Measurements from ENCODE around the gene C11orf21.

The C11orf21 gene

DNA sequence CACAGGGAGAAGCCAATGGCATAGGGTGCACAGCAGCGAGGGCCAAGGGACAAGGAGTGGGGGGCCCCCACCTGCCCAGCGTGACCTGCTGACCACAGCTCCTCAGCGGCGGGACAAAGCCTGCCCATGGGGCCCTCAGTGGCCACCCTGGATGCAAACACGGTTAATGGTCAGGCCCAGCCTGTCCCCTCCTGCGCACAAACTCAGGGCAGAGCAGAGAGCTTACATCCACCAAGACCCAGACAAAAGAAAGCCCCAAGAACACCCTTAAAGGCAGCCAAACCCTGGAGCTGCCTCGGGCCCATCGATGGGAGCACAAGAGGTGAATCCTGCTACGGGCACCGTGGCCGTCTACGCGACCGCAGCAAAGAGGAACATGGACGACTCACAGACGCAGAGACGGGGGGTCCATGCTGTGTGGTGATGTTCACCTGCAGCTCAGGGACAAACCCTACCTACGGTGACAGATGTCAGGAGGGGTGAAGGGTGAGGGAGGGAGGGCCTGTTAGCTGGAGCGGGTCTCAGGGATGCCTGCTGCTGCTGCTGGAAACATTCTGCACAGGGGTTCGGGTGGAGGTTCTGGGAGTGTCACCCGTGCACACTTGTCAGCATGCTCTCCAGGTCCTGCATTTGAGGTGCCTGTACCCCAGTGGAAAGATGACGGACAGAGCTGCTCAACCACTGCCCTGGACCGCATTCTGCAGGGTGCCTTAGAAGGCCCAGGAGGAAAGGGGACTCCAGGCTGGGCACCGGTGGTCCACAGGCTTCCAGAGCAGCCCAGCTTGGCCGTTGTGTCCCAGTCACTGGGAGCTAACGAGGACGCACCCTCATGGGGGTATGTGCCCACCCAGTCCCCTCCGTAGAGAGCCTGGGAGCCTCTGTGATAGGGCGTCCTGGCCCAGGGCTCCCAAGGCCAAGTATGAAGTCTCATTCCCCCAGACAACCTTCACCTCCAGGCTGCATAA is 42.9 kb downstream of the C11orf21 start:
- DNase-seq: no peak

DNA sequence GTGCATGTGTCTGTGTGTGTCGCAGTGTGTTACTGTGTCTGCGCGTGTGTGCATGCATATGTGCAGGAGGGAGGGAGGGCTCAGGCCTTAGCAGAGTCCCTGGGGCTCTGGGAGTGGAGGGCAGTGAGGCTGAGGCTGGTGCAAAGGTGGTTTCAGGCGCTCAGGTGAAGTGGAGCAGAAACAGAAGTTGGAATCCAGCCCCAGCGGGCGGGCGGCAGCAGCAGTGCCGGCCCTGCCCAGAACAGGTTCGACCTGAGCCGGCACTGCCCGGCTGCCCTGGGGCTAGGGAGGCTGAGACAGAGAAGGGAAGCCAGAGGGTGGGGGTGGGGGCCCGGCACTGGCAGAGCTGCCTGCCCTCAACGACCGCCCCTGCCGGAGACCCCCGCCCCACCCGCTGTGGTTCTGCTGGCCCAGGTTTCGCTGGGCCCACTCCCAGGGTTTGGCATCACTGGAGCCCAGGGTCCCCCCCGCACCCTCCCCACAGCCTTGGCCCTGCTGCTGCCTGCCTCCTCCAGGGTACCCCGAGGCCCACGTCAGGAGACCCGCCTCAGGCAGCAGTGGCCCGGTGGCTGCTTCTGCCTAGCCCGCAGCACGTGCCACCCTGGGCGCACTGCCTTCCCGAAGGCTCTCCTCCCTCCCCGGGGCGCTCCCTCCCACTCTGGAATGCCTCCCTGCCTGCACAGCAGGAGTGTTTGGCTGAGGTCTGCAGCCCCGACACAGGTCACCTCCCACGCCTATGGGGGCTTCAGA is 44.6 kb downstream of the C11orf21 start:
- no peak for DNase-seq

DNA sequence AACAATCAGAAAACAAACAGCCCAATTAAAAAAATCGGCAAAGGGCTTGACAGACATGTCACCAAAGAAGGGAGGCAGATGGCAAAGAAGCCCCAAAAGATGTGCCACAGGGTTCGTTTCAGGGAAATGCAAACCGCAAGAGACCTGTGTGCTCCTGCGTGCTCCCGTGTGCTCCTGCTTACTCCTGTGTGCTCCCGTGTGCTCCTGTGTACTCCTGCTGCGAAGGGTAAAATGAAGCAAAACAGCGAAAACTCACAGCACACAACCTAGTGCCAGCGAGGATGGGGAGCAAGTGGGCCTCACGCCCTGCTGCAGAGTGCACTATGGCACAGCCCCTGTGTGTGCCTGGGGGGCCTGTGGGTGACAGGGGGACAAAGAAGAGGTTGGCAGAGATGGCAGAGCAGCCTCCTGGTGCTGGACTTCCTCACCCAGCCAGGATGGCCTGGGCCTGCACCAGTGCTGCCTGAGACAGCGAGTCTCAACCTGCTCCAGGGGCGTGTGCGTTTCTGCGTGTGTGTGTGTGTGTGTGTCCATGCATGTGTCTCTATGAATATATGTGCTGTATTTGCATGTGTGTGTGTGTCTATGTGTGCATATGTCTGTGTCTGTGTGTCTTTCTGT is 45.3 kb downstream of the C11orf21 start:
- no peak for DNase-seq

DNA sequence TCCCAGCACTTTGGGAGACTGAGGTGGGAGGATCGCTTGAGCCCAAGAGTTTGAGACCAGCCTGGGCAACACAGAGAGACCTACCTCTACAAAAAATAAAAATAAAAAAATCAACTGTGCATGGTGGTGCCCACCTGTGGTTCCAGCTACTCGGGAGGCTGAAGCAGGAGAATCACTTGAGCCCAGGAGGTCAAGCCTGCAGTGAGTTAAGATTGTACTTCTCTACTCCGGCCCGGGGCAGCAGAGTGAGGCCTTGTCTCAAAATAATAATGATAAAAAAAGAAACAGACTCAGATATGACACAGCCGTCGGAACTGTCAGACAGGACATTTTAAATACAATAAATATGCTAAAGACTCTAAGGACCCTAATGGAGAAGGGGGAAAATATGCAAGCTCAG is 49.7 kb downstream of the C11orf21 start:
- DNase-seq: no peak

DNA sequence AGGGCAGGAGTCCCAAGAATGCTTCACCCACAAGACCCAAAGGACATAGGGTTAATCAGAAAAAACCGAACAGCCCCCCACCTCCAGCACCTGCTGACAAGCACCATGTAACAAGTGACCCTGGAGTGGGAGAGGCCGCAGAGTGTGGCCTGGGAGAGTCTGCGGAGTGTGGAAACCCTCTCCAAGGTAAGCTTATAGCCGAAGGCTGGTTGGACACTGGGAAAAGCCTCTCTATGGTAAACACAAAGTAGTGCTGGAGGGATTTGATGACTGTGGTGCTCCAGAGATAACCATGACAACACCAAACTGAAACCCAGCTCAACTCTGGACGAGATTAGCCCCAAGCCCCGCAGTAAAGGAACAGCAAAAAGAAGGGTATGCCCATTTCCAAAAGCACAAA is 50.6 kb downstream of the C11orf21 start:
- no peak for DNase-seq

- DNase-seq: no peak
Observed at GRCh38 chr11:2250485-2250884, 51.2 kb downstream of the C11orf21 start.

- DNase-seq: no peak
Observed at GRCh38 chr11:2250041-2250440, 51.7 kb downstream of the C11orf21 start.

GRCh38 chr11:2249189-2249916 is 52.4 kb downstream of the C11orf21 start:
- no peak for DNase-seq

- no peak for DNase-seq
Observed at GRCh38 chr11:2248762-2249161, 53.0 kb downstream of the C11orf21 start.

DNA sequence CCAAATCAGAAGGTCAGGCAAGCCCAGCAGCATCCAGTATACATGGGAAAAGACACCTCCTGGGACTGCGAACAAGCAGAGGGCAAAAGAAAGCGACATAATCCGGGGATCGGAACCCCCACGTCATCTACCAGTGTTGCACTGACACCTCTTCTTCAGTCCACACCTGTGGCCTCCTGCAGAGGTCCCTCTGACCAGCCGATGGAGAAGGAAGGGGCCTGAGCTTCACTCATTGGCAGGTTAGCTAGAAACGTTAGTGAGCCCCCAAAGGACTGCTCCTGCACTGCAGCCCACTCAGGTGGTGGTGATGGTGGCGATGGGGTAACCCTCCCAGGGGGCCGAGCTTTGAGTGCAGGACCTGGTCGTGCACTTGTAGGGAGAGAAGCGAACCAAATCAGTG is 53.5 kb downstream of the C11orf21 start:
- no peak for DNase-seq

- no peak for DNase-seq
Observed at GRCh38 chr11:2247496-2247895, 54.2 kb downstream of the C11orf21 start.

Measured in SHP77 treated with DMSO at 0.1 percent for 48 hours (cell line).